Stimulated activated CD8-positive, alpha-beta memory T cell treated with anti-CD3 and anti-CD28 coated beads, Interleukin-15, amount 100 ng/mL, for 48 hours (primary cell): ENCODE results near the gene ZNF845.
"Not testable (repeated sequence)": the region's sequence is repeated elsewhere in the genome, so short reads cannot be mapped to it uniquely, and the experiment has no call there.

Experiments
- DNase-seq, 2 donors: peaks; one replicate each; pipeline ENCODE4 v3.0.0-alpha.2; 2020; ENCODE audit warnings: low read depth in 2 of 2

ZNF845 gene

GRCh38 chr19:53381376-53381775, 47.8 kb downstream of the ZNF845 start:
- DNase-seq, result no peak

- DNase-seq, result no peak
These were observed 54.6 kb downstream of the ZNF845 start for GRCh38 chr19:53388168-53388567.

GRCh38 chr19:53388904-53389303, 55.4 kb downstream of the ZNF845 start:
- DNase-seq, result no peak

GRCh38 chr19:53389571-53389970, 56.0 kb downstream of the ZNF845 start:
- no peak for DNase-seq

GRCh38 chr19:53389978-53390377, 56.4 kb downstream of the ZNF845 start:
- no peak for DNase-seq

GRCh38 chr19:53394522-53394973, 61.0 kb downstream of the ZNF845 start:
- DNase-seq, result no peak

- peak; percentile 92 to 94 for DNase-seq
These were observed 61.7 kb downstream of the ZNF845 start, which contains the start of gene ZNF765 for GRCh38 chr19:53394974-53395839. Gene ZNF765 (plus strand): TSS chr19:53395149. CDS start chr19:53398016, 2,867 bp downstream.

- DNase-seq, result not testable (repeated sequence)
These were observed 62.4 kb downstream of the ZNF845 start for GRCh38 chr19:53395840-53396524.

GRCh38 chr19:53396525-53396868, 62.9 kb downstream of the ZNF845 start:
- no peak for DNase-seq

- DNase-seq, result not testable (repeated sequence)
These were observed 64.4 kb downstream of the ZNF845 start for GRCh38 chr19:53397918-53398317.
